Measurements from ENCODE around the gene WDR7. TPM values are rescaled to one million over a fixed set of nuclear protein-coding genes. Genes with fewer than 3 reads are reported as not detected.

Gene WDR7
- total RNA-seq, 4 donors from 2014 or later: 23.1 to 48.6 (median 30.3) TPM

DNA sequence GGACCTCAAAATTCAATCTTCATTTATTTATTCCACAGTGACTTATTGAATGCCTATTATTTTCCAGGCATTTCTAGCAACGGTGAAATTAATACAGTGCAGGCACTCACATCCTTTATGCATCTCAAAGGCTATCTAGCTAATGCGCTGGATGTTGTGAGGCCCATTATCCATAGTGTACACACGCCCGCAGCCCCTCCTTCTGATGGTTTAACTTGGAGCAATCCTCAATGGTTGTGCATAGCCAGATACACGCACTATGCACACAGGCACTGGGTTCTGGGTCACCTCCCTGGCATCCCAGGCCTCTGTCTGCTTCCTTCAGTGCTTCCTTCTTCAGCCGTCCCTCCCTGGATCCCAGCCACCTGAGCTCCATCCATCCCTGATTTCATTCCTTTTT is 387.2 kb downstream of the WDR7 start:
- Histone ChIP-seq H3K9me3 (no peaks in the 10 kb centered on the region), H3K27me3 (no peaks in the 10 kb centered on the region), H3K4me3 (no peak overlapping the region), H3K4me1 (no peaks in the 10 kb centered on the region), H3K27ac (replicated peaks in 1 of 4) (no peak overlapping the region), H3K36me3 (no peaks in the 10 kb centered on the region)
- intact Hi-C loops (cut with DNase I): no loop called here
- peak; percentile 77 for DNase-seq (ENCODE audit: extremely low spot score)
- TF ChIP-seq, protein P1, sequence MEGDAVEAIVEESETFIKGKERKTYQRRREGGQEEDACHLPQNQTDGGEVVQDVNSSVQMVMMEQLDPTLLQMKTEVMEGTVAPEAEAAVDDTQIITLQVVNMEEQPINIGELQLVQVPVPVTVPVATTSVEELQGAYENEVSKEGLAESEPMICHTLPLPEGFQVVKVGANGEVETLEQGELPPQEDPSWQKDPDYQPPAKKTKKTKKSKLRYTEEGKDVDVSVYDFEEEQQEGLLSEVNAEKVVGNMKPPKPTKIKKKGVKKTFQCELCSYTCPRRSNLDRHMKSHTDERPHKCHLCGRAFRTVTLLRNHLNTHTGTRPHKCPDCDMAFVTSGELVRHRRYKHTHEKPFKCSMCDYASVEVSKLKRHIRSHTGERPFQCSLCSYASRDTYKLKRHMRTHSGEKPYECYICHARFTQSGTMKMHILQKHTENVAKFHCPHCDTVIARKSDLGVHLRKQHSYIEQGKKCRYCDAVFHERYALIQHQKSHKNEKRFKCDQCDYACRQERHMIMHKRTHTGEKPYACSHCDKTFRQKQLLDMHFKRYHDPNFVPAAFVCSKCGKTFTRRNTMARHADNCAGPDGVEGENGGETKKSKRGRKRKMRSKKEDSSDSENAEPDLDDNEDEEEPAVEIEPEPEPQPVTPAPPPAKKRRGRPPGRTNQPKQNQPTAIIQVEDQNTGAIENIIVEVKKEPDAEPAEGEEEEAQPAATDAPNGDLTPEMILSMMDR (IDR thresholded peaks at IDR 0.05): no peak
- TF ChIP-seq EP300 (IDR thresholded peaks at IDR 0.05) (no peak), POLR2A (IDR thresholded peaks at IDR 0.05; ENCODE audit: low read depth) (no peak), POLR2AphosphoS5 (IDR thresholded peaks at IDR 0.05) (no peak)
- 77% methylated on average over 6 of the region's 6 CpGs for WGBS

GRCh38 chr18:57040175-57040574 is 389.0 kb downstream of the WDR7 start:
- DNase-seq (ENCODE audit: extremely low spot score): no peak
- no peak overlapping the region for H3K4me3 ChIP-seq
- 93% methylated on average over 2 of the region's 3 CpGs for WGBS
- no peaks in the 10 kb centered on the region for H3K36me3 ChIP-seq
- H3K27me3 ChIP-seq: no peaks in the 10 kb centered on the region
- no peaks in the 10 kb centered on the region for H3K4me1 ChIP-seq
- H3K27ac ChIP-seq (replicated peaks in 1 of 4): no peak overlapping the region
- H3K9me3 ChIP-seq: no peaks in the 10 kb centered on the region
- no peak for TF ChIP-seq EP300 (IDR thresholded peaks at IDR 0.05)
- no peak for TF ChIP-seq POLR2A (IDR thresholded peaks at IDR 0.05; ENCODE audit: low read depth)
- TF ChIP-seq, protein P1 (IDR thresholded peaks at IDR 0.05): no peak
- no peak for TF ChIP-seq POLR2AphosphoS5 (IDR thresholded peaks at IDR 0.05)
- intact Hi-C loops (cut with DNase I): loop anchor here (10.0 kb wide), 1 partner anchor 455 kb away; no protein-coding TSS in a partner anchor

- H3K27me3 ChIP-seq: no peaks in the 10 kb centered on the region
- TF ChIP-seq POLR2AphosphoS5 (IDR thresholded peaks at IDR 0.05) (no peak), EP300 (IDR thresholded peaks at IDR 0.05) (no peak)
- TF ChIP-seq, protein P1 (IDR thresholded peaks at IDR 0.05): no peak
- no peak overlapping the region for H3K27ac ChIP-seq (replicated peaks in 1 of 4)
- intact Hi-C loops (cut with DNase I): loop anchor here (10.0 kb wide), 1 partner anchor 452 kb away; no protein-coding TSS in a partner anchor
- DNase-seq (ENCODE audit: extremely low spot score): peak; percentile 80
- WGBS: 81% methylated on average over 3 of the region's 3 CpGs
- H3K4me3 ChIP-seq: no peak overlapping the region
- H3K36me3 ChIP-seq: no peaks in the 10 kb centered on the region
- H3K9me3 ChIP-seq: peaks cover 0 to 14% (median 7%) of the 10 kb centered on the region in 4 donors
- no peaks in the 10 kb centered on the region for H3K4me1 ChIP-seq
Measured at GRCh38 chr18:57043241-57043640, 392.1 kb downstream of the WDR7 start.

GRCh38 chr18:57048351-57048750 is 397.2 kb downstream of the WDR7 start:
- intact Hi-C loops (cut with DNase I): loop anchor here (10.0 kb wide), 1 partner anchor 446 kb away; no protein-coding TSS in a partner anchor

More at GRCh38 chr18:57048351-57048750, 397.2 kb downstream of the WDR7 start:
- DNase-seq (ENCODE audit: extremely low spot score): no peak
- no peak for TF ChIP-seq POLR2AphosphoS5 (IDR thresholded peaks at IDR 0.05)
- TF ChIP-seq POLR2A (IDR thresholded peaks at IDR 0.05; ENCODE audit: low read depth): no peak
- TF ChIP-seq, protein P1 (IDR thresholded peaks at IDR 0.05): no peak
- no peak for TF ChIP-seq EP300 (IDR thresholded peaks at IDR 0.05)
- Histone ChIP-seq H3K4me1 (no peaks in the 10 kb centered on the region), H3K36me3 (no peaks in the 10 kb centered on the region), H3K27me3 (no peaks in the 10 kb centered on the region), H3K27ac (replicated peaks in 1 of 4) (no peak overlapping the region), H3K9me3 (peaks cover 0 to 14% (median 7%) of the 10 kb centered on the region in 4 donors), H3K4me3 (no peak overlapping the region)
- 51% methylated on average over 9 of the region's 9 CpGs for WGBS
